Skeletal muscle cell (primary cell): ENCODE measurements around the gene SLC41A3.
"Not testable (repeated sequence)": the region's sequence is repeated elsewhere in the genome, so short reads cannot be mapped to it uniquely, and the experiment has no call there.

Experiments
- DNase-seq: peaks from one replicate; pipeline ENCODE4 v3.0.0-alpha.2; 2010; ENCODE audit warnings: low read depth
- H3K4me3 ChIP-seq: 2 replicates; pipeline ENCODE4 v1.5.1; 2011; ENCODE audit warnings: low read depth, mild to moderate bottlenecking, control low read depth, low read length, moderate library complexity

The SLC41A3 gene

DNA sequence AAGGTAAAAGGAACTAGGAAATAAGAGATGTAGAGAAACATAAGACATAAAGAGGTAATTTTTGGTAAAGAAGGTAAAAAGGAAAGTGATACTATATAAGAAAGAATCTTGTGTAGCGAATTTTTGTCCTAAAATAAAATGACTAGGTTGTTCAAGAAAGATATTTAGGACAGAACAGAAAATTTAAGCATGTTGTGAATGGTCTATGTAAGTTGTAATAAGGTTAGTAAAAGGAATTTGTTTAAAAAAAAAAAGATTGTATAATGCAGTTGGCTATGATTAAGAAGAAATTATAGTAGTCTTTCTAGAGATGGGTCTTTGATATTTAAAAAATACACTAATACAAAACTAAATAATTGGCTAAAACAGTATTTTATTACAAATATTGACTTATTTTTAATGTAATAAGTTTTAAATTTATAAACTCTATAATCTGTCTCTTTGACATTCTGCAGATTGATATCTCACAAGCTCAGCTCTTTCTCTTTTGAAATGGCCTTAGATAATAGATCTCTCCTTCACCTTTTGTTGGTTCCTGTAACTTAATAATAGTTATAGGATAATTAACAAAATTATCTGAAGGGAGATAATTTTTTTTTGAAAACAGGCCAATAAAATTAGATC lies 3.7 kb upstream of the SLC41A3 start:
- DNase-seq, result no peak
- H3K4me3 ChIP-seq, result no peak overlapping the region

DNA sequence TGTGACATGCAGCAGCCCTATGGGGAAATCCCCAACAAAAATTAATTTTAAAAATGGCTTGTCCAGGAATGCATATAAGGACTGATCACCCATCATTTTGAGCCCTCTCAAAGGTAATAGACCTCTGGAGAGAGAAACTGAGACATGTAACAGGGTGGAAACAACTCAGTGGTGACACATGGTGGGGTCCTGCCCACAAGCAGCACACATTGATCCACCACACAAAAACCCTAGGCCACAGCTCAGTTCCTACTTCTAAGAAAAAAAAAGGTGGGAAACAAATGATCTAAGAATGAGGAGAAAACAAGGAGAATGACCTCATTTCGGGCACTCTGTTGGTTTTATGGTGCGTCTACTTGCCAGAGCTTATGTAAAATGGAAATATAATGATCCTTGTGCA lies 1.9 kb upstream of the SLC41A3 start:
- H3K4me3 ChIP-seq, result no peak overlapping the region
- no peak for DNase-seq

DNA sequence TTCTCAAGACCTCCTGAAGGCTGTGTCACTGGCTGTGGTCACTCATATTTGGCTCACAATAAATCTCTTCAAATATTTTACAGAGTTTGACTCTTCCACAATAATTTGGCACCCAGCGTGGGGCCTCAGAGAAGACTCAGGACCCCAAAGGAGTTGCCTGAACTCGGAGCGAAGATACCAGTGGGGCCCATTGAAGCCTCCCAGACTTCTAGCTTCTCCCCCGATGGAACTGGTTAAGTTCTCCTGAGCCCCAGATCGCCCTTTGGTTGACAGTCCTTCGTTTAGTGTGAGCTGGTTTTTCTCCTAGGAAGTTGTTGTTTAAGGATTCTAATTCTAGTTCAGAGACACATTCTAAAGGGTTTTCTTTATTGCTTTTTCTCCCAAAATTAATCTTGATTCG lies 1.4 kb upstream of the SLC41A3 start:
- DNase-seq, result no peak

DNA sequence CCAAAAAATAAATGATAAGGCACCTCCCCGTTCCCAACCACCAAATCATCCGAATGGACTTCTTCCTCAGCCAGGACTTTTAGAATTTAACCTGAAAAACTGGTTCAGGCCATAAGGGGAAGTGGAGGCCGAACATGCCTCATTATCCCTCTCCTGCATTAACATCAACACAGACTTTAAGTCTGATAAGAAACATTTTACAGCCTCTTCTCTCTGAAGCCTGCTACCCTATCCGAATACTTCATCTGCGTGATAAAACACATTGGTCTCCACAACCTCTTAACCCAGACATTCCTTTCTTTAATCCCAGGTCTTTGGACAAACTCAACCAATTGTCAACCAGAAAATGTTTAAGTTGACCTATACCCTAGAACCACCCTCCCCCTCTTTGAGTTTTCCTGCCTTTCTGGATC lies 850 bp upstream of the SLC41A3 start:
- peak overlapping the region; percentile 65 for H3K4me3 ChIP-seq
- no peak for DNase-seq

More for the DNA sequence above, 1.4 kb upstream of the SLC41A3 start:
- no peak overlapping the region for H3K4me3 ChIP-seq

DNA sequence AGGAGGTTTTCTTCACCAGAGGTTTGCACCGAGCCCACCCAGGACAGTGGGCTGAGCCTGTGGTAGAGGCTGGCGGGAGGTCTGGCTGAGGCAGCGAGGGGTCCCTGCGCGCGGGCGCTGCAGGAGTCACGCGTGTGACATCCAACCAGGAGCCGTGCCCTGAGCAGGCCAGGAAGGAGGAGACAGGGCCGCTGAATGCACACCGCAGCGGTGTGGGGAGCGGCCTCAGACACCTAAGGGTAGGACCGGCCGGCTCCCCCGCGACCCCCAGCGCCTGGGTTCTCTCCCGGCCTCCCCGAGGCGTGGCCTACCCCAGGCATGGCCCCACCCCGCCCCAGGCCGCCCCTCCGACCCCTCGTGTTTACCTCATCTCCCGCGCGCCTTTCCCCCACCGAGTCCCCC lies 412 bp downstream of the SLC41A3 start:
- peak overlapping the region; percentile 65 for H3K4me3 ChIP-seq
- DNase-seq, result no peak

DNA sequence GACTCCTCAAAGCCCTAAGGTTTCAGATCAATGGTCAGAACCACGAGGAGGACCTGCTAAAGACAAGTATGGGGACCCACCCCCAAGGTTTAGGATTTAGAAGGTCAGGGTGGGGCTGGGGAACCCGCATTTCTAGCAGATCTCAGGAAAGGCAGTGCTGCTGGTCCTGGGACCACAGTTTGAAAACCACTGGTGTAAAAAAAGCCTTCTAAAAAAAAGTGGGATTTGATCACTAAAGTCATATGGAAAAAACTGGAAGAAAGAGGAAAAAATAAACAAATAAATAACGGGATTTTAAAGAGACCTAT lies 832 bp downstream of the SLC41A3 start:
- no peak for DNase-seq

DNA sequence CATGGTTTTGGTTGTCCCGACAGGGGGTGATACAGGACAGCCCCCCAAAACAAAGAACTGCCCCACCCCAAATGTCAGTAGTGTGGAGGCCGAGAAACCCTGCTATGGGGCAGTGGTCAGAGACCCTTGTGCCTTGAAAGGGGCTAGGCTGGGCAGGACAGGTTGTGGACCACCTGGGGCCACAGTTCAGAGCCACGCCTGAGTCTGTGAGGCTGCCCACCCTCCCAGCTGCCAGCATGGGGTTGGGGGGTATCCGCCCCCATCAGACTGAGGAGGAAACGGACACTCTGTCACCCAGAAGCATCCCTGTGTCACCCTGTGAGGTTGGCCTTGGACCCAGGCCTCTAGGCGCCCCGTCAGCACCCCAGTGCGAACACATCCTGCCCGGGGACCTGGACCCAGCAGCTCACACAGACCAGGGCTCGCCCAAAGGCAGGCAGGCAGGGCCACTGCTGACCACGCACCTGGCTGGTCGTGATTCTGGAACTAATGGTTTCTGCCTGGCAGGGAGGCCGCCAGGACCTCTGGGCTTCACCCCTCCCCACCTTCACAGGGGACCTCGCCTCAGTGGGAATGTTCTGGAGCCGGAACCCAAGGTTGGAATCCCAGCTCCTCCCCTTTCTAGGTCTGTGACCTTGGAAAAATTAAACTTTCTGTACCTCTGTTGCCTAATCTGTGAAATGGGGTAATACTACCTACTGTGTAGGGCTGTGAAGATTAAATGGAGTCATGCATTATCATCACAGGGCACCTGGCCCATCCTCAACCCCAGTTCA lies 1.4 kb downstream of the SLC41A3 start:
- DNase-seq, result no peak
- peak overlapping the region; percentile 65 for H3K4me3 ChIP-seq

More for the DNA sequence above, 832 bp downstream of the SLC41A3 start:
- peak overlapping the region; percentile 65 for H3K4me3 ChIP-seq

DNA sequence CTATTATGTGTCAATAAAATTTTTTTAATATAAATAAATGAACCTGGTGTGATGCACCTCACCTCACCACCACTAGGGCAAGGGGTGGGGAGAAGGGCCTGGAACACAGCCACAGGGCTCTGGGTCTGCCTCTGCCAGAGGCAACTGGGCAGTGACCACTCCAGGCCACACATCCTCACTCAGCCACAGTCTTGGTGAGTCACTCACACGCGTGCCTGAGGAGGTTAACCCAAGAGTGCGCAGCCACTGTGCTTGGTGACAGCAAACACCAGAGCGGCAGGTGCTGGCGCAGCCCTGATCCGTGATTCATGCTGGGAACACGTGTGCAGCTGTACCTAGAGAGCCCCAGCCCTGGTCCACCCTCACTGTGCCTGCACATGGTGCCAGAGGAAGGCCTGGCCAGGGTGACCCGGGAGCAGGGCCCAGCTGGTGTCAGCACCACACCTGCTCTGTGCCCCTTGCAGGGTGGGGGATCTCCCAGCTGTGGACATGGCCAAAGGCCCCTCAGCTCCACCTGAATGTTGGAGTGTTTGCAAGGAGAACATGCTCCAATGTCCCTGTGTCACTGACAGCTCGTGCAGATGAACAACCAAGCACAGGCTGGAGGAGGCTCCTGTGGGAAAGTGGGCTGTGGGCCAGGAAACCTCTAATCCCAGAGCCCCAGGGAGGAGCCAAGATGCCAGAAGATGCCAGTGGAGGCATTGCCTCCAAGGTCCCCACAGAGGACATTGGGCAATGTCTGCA lies 2.1 kb downstream of the SLC41A3 start:
- no peak for DNase-seq
- H3K4me3 ChIP-seq, result no peak overlapping the region

DNA sequence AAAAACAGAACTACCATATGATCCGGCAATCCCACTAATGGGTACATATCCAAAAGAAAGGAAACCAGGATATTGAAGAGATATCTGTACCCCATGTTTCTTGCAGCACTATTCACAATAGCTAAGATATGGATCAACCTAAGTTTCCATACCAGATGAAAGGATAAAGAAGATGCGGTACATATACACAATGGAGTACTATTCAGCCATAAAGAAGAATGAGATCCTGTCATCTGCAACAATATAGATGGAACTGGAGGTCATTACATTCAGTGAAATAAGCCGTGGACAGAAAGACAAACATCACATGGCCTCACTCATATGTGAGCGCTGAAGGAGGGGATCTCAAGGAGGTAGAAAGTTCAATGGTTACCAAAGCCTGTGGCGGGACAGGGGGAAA lies 3.0 kb downstream of the SLC41A3 start:
- DNase-seq, result no peak
- no peak overlapping the region for H3K4me3 ChIP-seq

DNA sequence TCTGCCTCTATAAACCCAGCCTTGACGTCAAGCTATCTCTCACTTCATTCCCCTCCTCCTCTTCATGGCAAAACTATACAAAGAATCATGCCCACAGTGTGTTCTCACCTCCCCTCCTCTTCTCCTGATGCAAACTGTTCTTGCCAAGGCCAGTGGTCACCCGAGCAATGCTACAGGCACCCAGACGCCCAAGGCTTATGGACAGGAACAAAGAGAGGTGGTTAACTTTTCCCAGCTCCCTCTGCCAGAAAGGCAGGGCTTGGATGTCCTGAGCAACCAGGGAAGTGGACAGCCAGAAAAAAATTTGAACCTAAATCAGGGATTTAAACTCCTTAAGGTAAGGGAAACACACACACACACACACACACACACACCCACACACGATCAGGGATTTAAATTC lies 5.1 kb downstream of the SLC41A3 start:
- DNase-seq, result no peak
- no peak overlapping the region for H3K4me3 ChIP-seq

DNA sequence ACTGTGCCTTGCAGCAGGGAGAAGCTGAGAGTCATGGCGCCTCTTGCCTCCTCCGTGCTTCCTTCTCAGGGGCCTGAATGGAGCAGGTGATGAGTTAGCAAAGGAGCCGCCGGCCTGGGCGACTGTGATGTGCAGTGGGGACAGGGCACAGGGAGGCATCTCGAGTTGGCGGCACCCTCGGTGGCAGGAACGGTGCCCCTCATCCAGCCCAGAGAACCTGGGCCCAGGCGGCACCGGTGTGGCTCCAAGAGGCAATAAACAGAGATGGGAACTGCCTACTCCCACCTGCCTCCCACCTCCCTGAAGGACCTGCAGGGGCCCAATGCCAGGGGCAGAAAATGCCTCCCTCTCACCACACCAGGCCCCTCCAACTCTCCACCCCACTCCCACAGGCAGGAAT lies 6.2 kb downstream of the SLC41A3 start:
- no peak for DNase-seq

DNA sequence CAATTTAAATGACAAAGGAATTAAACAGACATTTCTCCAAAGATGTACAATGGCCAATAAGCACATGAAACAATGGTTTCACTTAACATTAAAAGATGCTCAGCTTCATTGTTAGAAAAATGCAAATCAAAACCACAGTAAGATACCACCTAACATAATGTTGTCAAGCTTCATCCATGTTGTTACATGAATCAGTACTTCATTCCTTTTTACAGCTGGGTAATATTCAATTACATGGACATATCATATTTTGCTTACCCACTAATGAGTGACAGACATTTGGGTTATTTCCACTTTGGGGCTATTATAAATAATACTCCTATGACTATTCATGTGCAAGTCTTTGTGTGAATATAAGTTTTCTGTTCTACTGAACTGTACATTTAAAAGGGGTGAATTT lies 7.8 kb downstream of the SLC41A3 start:
- no peak overlapping the region for H3K4me3 ChIP-seq
- no peak for DNase-seq

More for the DNA sequence above, 6.2 kb downstream of the SLC41A3 start:
- H3K4me3 ChIP-seq, result no peak overlapping the region

DNA sequence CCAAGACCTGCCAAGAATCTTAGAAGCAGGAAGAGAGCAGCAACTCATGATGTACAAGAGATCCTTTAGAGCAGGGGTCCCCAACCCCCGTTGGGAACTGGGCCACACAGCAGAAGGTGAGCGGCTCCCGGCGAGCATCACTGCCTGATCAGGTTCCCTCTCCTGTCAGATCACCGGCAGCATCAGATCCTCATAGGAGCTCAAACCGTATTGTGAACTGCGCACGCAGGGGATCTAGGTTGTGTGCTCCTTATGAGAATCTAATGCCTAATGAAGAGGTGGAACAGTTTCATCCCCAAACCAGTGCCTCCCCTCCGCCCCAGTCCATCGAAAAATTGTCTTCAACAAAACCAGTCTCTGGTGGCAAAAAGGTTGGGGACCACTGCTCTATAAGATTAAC lies 13.8 kb downstream of the SLC41A3 start:
- no peak for DNase-seq
- H3K4me3 ChIP-seq, result no peak overlapping the region

DNA sequence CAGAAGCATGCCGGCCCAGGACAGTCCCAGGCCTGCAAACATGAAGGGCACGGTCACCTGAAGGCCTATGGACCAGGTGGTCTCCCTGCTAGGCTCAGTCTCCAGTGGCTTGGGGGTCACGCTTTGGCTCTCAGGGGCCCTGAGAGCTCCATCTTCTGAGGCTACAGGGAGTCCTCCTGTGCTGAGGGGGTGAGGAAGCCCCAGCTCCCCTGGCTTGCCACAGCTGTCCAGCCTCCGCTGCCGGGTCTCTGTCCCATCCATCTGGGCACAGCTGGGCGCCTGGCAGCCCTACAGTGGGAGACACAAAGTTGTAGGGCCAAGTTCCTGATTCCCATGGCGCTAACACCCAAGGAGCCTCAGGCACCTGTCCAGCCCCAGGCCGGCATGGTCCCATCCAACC lies 16.0 kb downstream of the SLC41A3 start:
- DNase-seq, result no peak
- H3K4me3 ChIP-seq, result no peak overlapping the region

DNA sequence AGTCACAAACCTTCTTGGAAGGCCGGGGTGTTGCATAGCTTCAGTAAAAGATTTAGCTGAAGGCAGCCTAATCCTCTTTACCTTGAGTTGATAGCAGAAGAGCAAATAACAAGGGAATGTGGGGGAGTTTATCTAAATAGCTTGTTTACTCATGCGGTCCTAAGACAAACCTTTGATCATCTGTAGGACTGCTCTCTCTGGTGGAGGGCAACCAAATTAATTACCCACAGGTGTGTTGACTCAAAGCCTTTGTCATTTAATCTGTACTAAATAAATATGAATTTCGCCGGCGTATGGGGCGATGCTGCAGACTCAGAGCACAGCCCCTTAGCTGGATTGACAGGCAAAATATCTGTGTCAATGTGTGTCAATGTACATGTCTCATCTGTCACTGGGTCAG lies 17.2 kb downstream of the SLC41A3 start:
- H3K4me3 ChIP-seq, DNase-seq: not testable (repeated sequence)

DNA sequence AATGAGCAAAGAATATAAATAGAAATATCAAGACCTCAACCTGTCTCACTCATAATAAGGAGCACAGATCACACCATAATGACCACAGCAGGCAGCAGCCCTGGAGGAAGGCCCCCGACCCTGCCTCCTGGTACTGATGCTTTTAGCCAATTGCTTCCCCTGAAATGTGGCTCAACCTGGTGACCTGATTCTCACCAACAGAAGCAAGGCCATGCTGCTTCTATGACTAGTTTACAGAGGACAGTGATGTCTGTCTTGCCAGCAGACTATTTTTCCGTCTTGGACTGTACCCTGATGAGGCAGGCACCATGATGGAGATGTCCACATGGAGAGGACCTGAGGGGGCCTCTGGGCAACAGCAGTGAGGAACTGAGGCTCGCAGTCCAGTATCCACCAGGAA lies 18.0 kb downstream of the SLC41A3 start:
- DNase-seq, result no peak
- H3K4me3 ChIP-seq, result no peak overlapping the region

DNA sequence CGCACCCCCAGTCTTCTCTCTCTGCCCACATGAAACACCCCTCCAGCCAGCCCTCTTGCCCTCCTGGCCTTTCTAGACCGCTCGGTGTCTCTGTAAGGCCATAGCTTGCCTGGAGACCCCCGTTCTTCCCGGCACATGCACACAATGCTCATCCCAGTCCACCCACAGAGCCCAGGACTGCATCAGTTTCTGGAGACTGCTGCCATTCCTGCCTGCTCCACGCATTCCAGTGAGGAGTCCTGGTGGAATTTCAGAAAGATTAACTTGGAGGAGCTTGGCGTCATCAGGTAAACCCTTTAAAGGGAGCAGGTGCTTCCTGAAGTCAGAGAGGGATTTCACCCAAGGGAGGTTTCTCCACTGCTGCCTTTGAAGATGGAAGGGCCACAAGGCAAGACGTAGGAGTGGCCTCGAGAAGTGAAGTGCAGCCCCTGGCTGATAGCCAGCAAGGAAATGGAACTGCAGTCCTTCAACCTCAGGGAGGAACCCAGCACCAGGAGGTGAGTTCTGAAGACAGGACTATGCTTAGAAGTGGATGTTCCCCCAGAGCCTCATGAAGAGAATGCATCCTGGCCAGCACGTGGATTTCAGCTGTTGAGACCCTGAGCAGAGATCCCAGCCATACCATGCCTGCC lies 19.2 kb downstream of the SLC41A3 start:
- no peak overlapping the region for H3K4me3 ChIP-seq
- no peak for DNase-seq

DNA sequence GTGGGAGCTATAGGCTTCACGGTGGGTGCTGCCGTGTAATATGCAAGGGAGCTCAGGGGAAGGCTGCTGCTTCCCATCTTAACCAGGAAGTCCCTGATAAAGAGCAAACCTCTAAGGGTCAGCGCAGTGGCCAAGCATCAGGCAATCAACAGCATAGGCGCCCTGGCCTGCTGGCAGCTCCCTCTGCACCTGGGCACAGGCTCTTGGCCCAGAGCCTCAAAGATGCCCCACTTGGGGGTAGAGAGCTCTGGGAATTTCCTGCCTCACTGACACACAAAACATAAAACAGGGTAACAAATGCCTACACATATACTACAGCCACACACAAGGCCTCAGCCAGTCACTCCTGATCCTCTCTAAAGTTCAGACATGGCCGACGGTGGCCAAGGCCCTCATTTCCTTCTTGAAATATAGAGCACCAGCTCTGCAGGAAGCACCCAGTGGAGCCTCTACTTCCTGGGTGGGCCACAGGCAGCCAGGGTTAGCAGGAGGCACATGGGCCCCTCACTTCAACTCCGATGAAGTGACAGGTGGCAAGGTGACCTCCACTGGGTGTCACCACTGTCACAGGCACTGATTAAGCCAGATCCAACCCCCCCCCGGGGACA lies 20.5 kb downstream of the SLC41A3 start:
- DNase-seq, result no peak
- no peak overlapping the region for H3K4me3 ChIP-seq

DNA sequence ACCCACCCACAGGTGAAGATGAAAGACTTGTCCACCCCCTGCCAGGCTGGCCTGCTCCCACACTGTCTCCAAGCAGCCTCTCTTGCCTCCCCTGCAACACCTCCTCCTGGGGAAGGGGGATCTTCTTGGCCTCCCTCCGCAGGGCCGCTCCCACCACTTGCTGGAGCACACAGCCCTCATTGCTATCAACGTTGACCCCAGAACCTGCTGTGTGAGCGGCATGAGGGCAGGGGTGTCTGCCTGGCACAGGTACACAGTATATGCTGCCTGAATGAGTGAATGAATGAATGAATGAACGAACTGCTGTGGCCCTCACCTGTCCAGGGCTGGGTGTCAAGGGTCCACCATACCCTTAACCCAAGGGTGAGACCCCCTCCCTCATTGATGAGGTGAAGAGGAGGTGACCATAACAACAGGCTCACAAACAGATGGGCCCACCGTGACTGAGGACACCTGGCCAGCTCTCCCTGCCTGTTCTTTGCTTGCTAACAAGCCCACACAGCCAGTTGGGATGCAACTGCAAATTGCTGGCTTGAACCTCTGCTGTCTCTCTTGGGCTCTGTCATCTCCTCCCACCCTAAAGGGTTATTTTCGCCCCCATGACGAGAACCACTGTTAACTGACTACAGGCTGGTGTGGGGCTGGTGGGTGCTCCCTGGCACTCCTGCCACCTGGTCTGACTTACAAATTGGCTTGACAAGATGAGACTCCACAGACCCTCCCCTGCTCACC lies 22.5 kb downstream of the SLC41A3 start:
- H3K4me3 ChIP-seq, result no peak overlapping the region

More for the DNA sequence above, 22.5 kb downstream of the SLC41A3 start:
- no peak for DNase-seq
